Mesenchymal stem cell (in vitro differentiated cells and primary cell): Measurements from ENCODE around the gene EIF1B.

ENCODE experiments used
- DNase-seq: peaks from one replicate; pipeline ENCODE4 v3.0.0-alpha.2; 2013
- H2AFZ ChIP-seq: one replicate; pipeline ENCODE4 v1.6.1; 2013; ENCODE audit warnings: low read depth, mild to moderate bottlenecking, control low read depth, inconsistent platforms, low read length, moderate library complexity
- H2AK5ac ChIP-seq: 2 replicates; pipeline ENCODE4 v1.6.1; 2013; ENCODE audit warnings: low read length, moderate library complexity, mild to moderate bottlenecking, inconsistent platforms; ENCODE audit not compliant: severe bottlenecking
- H2BK120ac ChIP-seq: one replicate; pipeline ENCODE4 v1.6.1; 2013; ENCODE audit warnings: low read depth, mild to moderate bottlenecking, inconsistent platforms, low read length, moderate library complexity
- H2BK12ac ChIP-seq, 2 experiments: one replicate each; pipeline ENCODE4 v1.6.1; 2013; ENCODE audit warnings: inconsistent platforms in 2 of 2, low read length in 2 of 2, mild to moderate bottlenecking in 2 of 2, moderate library complexity in 2 of 2, control low read depth in 1 of 2
- H2BK15ac ChIP-seq: one replicate; pipeline ENCODE4 v1.6.1; 2013; ENCODE audit warnings: mild to moderate bottlenecking, low read depth, inconsistent platforms; ENCODE audit not compliant: poor library complexity, severe bottlenecking
- H2BK5ac ChIP-seq: 2 replicates; pipeline ENCODE4 v1.6.1; 2013; ENCODE audit warnings: low read depth, mild to moderate bottlenecking, low read length, control low read depth, inconsistent platforms; ENCODE audit not compliant: poor library complexity, severe bottlenecking
- H3K14ac ChIP-seq, 2 experiments: one replicate each; pipeline ENCODE4 v1.6.1; 2013; ENCODE audit warnings: inconsistent platforms in 2 of 2, low read length in 2 of 2, control low read depth in 1 of 2, mild to moderate bottlenecking in 1 of 2, moderate library complexity in 1 of 2
- H3K18ac ChIP-seq, 2 experiments: one replicate each; pipeline ENCODE4 v1.6.1; 2013; ENCODE audit warnings: inconsistent platforms in 2 of 2, low read length in 2 of 2, control low read depth in 1 of 2, low read depth in 1 of 2, mild to moderate bottlenecking in 1 of 2
- H3K23ac ChIP-seq, 2 experiments: one replicate each; pipeline ENCODE4 v1.6.1; 2013; ENCODE audit warnings: inconsistent platforms in 2 of 2, low read length in 2 of 2, mild to moderate bottlenecking in 2 of 2, moderate library complexity in 2 of 2, control low read depth in 1 of 2
- H3K27ac ChIP-seq: 2 replicates; pipeline ENCODE4 v1.5.1; 2013; ENCODE audit warnings: mild to moderate bottlenecking, moderate library complexity, low read length, control low read depth, inconsistent platforms; ENCODE audit not compliant: poor library complexity, severe bottlenecking
- H3K27me3 ChIP-seq, 2 experiments: 2 replicates each; pipeline versions ENCODE4 v1.6.1 to v1.7.0; 2013; ENCODE audit warnings: low read length in 2 of 2, mild to moderate bottlenecking in 2 of 2, moderate library complexity in 2 of 2, control low read depth in 1 of 2, inconsistent platforms in 1 of 2; ENCODE audit not compliant: control insufficient read depth in 1 of 2, insufficient read depth in 1 of 2
- H3K36me3 ChIP-seq, 2 experiments: 2 replicates each; pipeline versions ENCODE4 v1.6.1 to v1.7.0; 2013; ENCODE audit warnings: low read length in 2 of 2, control low read depth in 1 of 2, inconsistent platforms in 1 of 2, low read depth in 1 of 2, mild to moderate bottlenecking in 1 of 2; ENCODE audit not compliant: insufficient read depth in 2 of 2, control insufficient read depth in 1 of 2
- H3K4ac ChIP-seq, 2 experiments: one replicate each; pipeline ENCODE4 v1.6.1; 2013; ENCODE audit warnings: inconsistent platforms in 2 of 2, low read length in 2 of 2, mild to moderate bottlenecking in 2 of 2, moderate library complexity in 2 of 2, control low read depth in 1 of 2, low read depth in 1 of 2
- H3K4me1 ChIP-seq: 2 replicates; pipeline ENCODE4 v1.6.1; 2013; ENCODE audit warnings: low read depth, low read length, control low read depth; ENCODE audit not compliant: control insufficient read depth, insufficient read depth
- H3K4me2 ChIP-seq: 2 replicates; pipeline ENCODE4 v1.6.1; 2013; ENCODE audit warnings: low read length, mild to moderate bottlenecking, inconsistent platforms; ENCODE audit not compliant: poor library complexity, severe bottlenecking
- H3K4me3 ChIP-seq, 2 experiments: 2 replicates each; pipeline versions ENCODE4 v1.5.1 to v1.7.0; 2013; ENCODE audit warnings: low read length in 2 of 2, mild to moderate bottlenecking in 2 of 2, control low read depth in 1 of 2, low read depth in 1 of 2; ENCODE audit not compliant: insufficient read depth in 1 of 2
- H3K79me1 ChIP-seq: replicated peaks from 2 replicates; pipeline ENCODE4 v1.6.1; 2013; ENCODE audit warnings: mild to moderate bottlenecking, control low read depth, low read length, inconsistent platforms; ENCODE audit not compliant: poor library complexity, severe bottlenecking
- H3K9ac ChIP-seq: 2 replicates; pipeline ENCODE4 v1.7.0; 2013; ENCODE audit warnings: mild to moderate bottlenecking, low read length, moderate library complexity
- H3K9me3 ChIP-seq: 2 replicates; pipeline ENCODE4 v1.7.0; 2013; ENCODE audit warnings: mild to moderate bottlenecking, low read length; ENCODE audit not compliant: control insufficient read depth
- H4K8ac ChIP-seq: one replicate; pipeline ENCODE4 v1.6.1; 2013; ENCODE audit warnings: inconsistent platforms, mild to moderate bottlenecking, low read length, moderate library complexity
- H4K91ac ChIP-seq: one replicate; pipeline ENCODE4 v1.6.1; 2013; ENCODE audit warnings: mild to moderate bottlenecking, low read length, inconsistent platforms
- WGBS: methylation state at CpG from one replicate; pipeline ENCODE4 v1.1.7; 2013; ENCODE audit warnings: mixed read lengths; 5-methylcytosine and 5-hydroxymethylcytosine counted together

The EIF1B gene

GRCh38 chr3:40329071-40329470, 19.6 kb downstream of the EIF1B start:
- no peak overlapping the region for H2AFZ ChIP-seq
- no peak overlapping the region for H3K14ac ChIP-seq
- no peak overlapping the region for H3K4me2 ChIP-seq
- no peak overlapping the region for H4K91ac ChIP-seq
- H3K9me3 ChIP-seq, result no peaks in the 10 kb centered on the region
- H3K27ac ChIP-seq, result no peak overlapping the region
- DNase-seq, result no peak
- H2AK5ac ChIP-seq, result no peak overlapping the region
- no peaks in the 10 kb centered on the region for H3K79me1 ChIP-seq
- H3K23ac ChIP-seq, result no peak overlapping the region
- no peak overlapping the region for H4K8ac ChIP-seq
- peaks cover 5% of the 10 kb centered on the region for H3K4me1 ChIP-seq
- 89% methylated on average over 4 of the region's 4 CpGs for WGBS
- no peak overlapping the region for H3K9ac ChIP-seq
- H2BK120ac ChIP-seq, result no peak overlapping the region
- no peak overlapping the region for H2BK5ac ChIP-seq
- H3K27me3 ChIP-seq, result no peaks in the 10 kb centered on the region
- no peak overlapping the region for H3K4ac ChIP-seq
- H3K18ac ChIP-seq, result no peak overlapping the region
- no peak overlapping the region for H2BK15ac ChIP-seq
- no peaks in the 10 kb centered on the region for H3K36me3 ChIP-seq
- no peak overlapping the region for H2BK12ac ChIP-seq
- no peak overlapping the region for H3K4me3 ChIP-seq

DNA sequence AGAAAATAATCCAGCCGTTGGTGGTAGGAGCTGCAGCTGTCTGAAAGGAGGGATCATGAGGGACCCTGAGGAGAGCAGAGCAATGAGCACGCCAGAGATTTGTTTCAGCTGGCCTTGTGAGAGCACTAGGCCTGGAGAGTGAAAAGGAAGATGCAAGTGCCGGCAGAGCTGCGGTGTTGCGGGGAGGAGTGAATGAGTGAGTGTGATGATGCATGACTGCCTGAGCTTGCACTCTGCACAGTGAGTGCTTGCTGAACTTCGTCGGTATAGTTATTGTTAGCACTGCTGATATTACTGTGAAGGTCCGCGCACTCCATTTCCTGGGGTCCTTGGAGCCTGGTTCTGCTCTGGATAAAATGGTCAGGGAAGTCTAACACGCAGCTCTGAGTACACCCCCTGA, 23.2 kb downstream of the EIF1B start:
- no peak overlapping the region for H3K14ac ChIP-seq
- H2BK12ac ChIP-seq, result no peak overlapping the region
- H3K4me3 ChIP-seq, result no peak overlapping the region
- H4K8ac ChIP-seq, result no peak overlapping the region
- H3K4me2 ChIP-seq, result no peak overlapping the region
- no peak overlapping the region for H3K27ac ChIP-seq
- H2BK15ac ChIP-seq, result no peak overlapping the region
- H3K18ac ChIP-seq, result no peak overlapping the region
- no peak overlapping the region for H4K91ac ChIP-seq
- no peak overlapping the region for H2BK120ac ChIP-seq
- no peak overlapping the region for H3K9ac ChIP-seq
- H2BK5ac ChIP-seq, result no peak overlapping the region
- peaks cover 5% of the 10 kb centered on the region for H3K4me1 ChIP-seq
- WGBS, result 85% methylated on average over 10 of the region's 10 CpGs
- H3K79me1 ChIP-seq, result no peaks in the 10 kb centered on the region
- no peak for DNase-seq
- no peak overlapping the region for H2AFZ ChIP-seq
- H3K4ac ChIP-seq, result no peak overlapping the region
- no peaks in the 10 kb centered on the region for H3K27me3 ChIP-seq
- no peak overlapping the region for H2AK5ac ChIP-seq
- no peaks in the 10 kb centered on the region for H3K36me3 ChIP-seq
- no peaks in the 10 kb centered on the region for H3K9me3 ChIP-seq
- H3K23ac ChIP-seq, result no peak overlapping the region

GRCh38 chr3:40333416-40333815, 23.9 kb downstream of the EIF1B start:
- Histone ChIP-seq H2BK15ac (no peak overlapping the region), H3K79me1 (no peaks in the 10 kb centered on the region), H4K8ac (no peak overlapping the region), H2BK120ac (no peak overlapping the region), H3K9ac (no peak overlapping the region), H2AK5ac (no peak overlapping the region), H3K23ac (no peak overlapping the region), H3K18ac (no peak overlapping the region), H3K4ac (no peak overlapping the region), H2BK5ac (no peak overlapping the region), H3K4me3 (no peak overlapping the region), H3K36me3 (no peaks in the 10 kb centered on the region), H3K14ac (no peak overlapping the region), H3K4me2 (no peak overlapping the region), H2AFZ (no peak overlapping the region), H4K91ac (no peak overlapping the region), H3K27ac (no peak overlapping the region), H3K4me1 (peaks cover 4% of the 10 kb centered on the region), H2BK12ac (no peak overlapping the region), H3K9me3 (no peaks in the 10 kb centered on the region), H3K27me3 (no peaks in the 10 kb centered on the region)
- no peak for DNase-seq
- WGBS, result 85% methylated on average over 4 of the region's 4 CpGs

- Histone ChIP-seq H3K18ac (no peak overlapping the region), H3K4me2 (no peak overlapping the region), H2BK5ac (no peak overlapping the region), H3K4me3 (no peak overlapping the region), H2AK5ac (no peak overlapping the region), H2BK15ac (no peak overlapping the region), H3K4ac (no peak overlapping the region), H2AFZ (no peak overlapping the region), H3K9ac (no peak overlapping the region), H3K27me3 (peaks cover 0 to 1% of the 10 kb centered on the region in 2 experiments), H3K79me1 (no peaks in the 10 kb centered on the region), H3K27ac (no peak overlapping the region), H2BK12ac (no peak overlapping the region), H3K4me1 (peaks cover 3% of the 10 kb centered on the region), H3K23ac (no peak overlapping the region), H2BK120ac (no peak overlapping the region), H3K36me3 (no peaks in the 10 kb centered on the region), H4K91ac (no peak overlapping the region), H3K9me3 (no peaks in the 10 kb centered on the region), H4K8ac (no peak overlapping the region), H3K14ac (peak overlapping the region in 1 of 2 experiments; percentile 81)
- no peak for DNase-seq
- WGBS, result 89% methylated on average over 4 of the region's 4 CpGs
Measured at GRCh38 chr3:40333852-40334251, 24.3 kb downstream of the EIF1B start.
